ENCODE results near the gene SAXO2. TPM values are rescaled to one million over a fixed set of nuclear protein-coding genes. Genes with fewer than 3 reads are reported as not detected.
A peak's percentile ranks its signal among the peaks of the same experiment; 100 is the strongest.
"Not testable (repeated sequence)": the region's sequence is repeated elsewhere in the genome, so short reads cannot be mapped to it uniquely, and the experiment has no call there.

The SAXO2 gene
- total and polyA plus RNA-seq, 11 donors = 0.32 to 3.6 (median 2.1) TPM; not detected in 1

DNA sequence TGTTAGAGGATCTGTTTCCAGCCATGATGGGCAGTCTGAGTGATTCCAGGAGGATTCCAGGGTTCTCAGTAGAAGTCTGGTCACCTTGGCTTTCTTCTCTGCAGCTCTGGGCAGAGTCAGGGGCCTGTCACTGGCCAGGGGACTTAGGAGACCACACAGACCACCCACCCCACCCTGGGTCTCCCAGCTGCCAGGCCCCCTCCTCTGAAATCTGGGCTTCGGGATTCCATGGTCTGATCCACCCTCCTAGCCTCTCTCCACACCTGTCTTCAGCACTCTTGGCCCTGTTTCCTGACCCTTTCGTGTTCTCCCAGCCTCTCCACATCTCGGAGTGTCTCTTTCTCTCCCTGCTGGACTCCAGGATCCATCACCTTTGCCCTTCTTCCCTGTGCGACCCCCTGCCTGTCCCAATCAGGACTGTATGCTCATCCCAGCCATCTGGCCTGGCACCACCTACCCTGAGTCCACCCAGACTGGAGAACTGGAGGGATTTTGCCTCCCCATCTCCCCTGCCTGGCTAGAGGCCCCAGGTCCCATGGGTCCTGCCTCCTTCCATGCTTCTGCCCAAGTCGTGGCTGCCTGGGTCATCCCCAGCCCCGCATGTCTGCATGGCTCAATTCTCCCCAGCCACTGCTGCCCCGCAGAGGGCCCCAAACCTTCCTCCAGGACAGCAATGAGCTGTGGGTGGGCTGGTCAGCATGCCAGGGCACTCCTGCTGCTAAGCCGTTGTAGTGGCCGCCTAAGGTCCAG, 52.3 kb downstream of the SAXO2 start:
- DNase-seq (peak in 2 of 5 donors; percentile 9 to 53), ATAC-seq (peak in 1 of 4 donors; percentile 8)
- Histone ChIP-seq H3K9me3 (peaks cover 0 to 9% (median 0%) of the 10 kb centered on the region in 12 donors), H3K27ac (no peak overlapping the region), H3K4me1 (peaks cover 0 to 10% (median 0%) of the 10 kb centered on the region in 12 donors), H3K36me3 (no peaks in the 10 kb centered on the region), H3K27me3 (no peaks in the 10 kb centered on the region), H3K4me3 (no peak overlapping the region)
- intact Hi-C loops (cut with DNase I) = no loop called here
- WGBS, 4 donors = 84 to 89% (median 87%) methylated on average over 7 to 9 of the region's 9 CpGs
- TF ChIP-seq POLR2A (IDR thresholded peaks at IDR 0.05) = no peak
- TF ChIP-seq, protein P1, sequence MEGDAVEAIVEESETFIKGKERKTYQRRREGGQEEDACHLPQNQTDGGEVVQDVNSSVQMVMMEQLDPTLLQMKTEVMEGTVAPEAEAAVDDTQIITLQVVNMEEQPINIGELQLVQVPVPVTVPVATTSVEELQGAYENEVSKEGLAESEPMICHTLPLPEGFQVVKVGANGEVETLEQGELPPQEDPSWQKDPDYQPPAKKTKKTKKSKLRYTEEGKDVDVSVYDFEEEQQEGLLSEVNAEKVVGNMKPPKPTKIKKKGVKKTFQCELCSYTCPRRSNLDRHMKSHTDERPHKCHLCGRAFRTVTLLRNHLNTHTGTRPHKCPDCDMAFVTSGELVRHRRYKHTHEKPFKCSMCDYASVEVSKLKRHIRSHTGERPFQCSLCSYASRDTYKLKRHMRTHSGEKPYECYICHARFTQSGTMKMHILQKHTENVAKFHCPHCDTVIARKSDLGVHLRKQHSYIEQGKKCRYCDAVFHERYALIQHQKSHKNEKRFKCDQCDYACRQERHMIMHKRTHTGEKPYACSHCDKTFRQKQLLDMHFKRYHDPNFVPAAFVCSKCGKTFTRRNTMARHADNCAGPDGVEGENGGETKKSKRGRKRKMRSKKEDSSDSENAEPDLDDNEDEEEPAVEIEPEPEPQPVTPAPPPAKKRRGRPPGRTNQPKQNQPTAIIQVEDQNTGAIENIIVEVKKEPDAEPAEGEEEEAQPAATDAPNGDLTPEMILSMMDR (IDR thresholded peaks at IDR 0.05) = no peak

DNA sequence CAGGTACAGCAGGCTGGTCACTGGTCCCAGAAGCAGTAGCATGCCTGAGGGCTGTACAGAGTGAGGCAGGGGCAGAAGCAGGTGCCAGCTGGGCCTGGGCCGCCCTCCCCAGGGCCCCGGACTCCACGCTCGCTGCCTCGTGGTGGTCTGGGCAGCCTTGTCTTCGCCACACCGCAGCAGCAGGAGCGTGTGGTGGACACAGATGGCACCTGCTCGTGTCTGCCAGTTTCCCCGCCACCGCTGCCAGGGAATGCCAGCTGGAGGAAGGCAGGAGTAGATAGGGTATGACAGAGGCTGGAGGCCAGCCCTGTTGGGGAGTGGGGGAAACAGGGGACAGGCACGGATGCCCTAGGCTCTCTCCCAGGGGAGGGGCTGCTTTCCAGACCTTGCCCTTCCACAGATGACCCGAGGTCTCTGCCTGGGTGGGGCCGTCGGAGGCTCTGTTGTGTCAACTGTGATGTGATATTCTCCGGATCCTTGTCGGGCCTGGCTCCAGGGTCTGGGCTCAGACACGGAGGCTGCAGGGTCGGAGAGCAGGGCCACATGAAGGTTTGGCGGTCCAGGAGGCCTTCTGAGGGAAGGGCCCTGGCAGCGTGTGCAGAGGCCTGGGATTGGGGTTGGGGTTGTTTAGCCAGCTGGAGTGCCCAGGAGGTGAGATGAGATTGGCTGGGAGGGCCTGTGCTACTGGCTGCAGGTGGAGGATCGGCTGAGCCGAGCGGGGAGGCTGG, 53.1 kb downstream of the SAXO2 start:
- peak; percentile 53 to 85 (median 68) for ATAC-seq
- intact Hi-C loops (cut with DNase I) = no loop called here

DNA sequence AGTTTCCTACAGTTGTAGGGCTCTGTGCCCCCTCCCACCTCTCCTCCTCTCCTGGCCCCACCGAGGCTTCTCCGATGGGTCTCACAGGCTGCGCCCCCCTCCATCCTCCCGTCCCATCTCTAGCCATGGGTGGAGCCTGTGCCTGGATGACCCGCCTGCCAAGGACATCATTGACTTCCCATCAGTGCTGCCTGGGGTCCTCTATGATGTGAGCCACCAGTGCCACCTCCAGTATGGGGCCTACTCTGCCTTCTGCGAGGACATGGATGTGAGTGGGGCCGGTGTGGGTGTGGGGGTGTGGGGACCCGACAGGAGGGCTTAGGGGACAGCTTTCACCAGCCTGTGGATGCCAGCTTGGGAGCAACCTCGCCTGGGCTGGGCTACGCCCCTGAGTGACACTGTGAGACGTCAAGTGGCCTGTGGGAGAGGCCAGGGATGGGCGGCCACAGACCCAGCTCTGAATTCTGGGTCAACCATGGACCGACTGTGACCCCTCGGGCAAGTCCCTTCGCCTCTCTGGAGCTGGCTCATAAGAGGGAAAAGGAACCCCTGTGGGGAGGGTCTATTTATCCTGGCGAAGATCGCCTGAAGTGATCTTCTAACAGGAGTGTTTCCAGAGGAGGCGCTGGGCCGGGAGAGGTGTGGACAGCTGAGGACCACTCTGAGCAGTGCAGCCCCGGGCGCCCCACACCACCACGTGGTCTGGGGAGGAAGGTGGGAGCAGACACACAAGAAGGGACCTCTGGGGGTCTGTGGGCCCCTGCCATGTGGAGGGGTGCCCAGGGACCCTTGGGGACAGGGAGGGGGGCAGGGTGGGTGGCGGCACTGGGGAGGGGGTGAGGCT, 53.9 kb downstream of the SAXO2 start:
- WGBS, 4 donors = 85 to 95% (median 90%) methylated on average over 16 to 23 of the region's 23 CpGs
- H3K9me3 ChIP-seq; H3K4me1 ChIP-seq; H3K27me3 ChIP-seq; ATAC-seq; H3K4me3 ChIP-seq; H3K36me3 ChIP-seq; H3K27ac ChIP-seq; intact Hi-C loops (cut with DNase I): not testable (repeated sequence)
- peak in 1 of 5 donors; percentile 59 for DNase-seq

More for the DNA sequence above, 53.1 kb downstream of the SAXO2 start:
- Histone ChIP-seq H3K36me3 (no peaks in the 10 kb centered on the region), H3K9me3 (peaks cover 0 to 1% (median 0%) of the 10 kb centered on the region in 12 donors), H3K27me3 (no peaks in the 10 kb centered on the region), H3K4me1 (peaks cover 0 to 10% (median 0%) of the 10 kb centered on the region in 12 donors), H3K4me3 (no peak overlapping the region), H3K27ac (no peak overlapping the region)
- DNase-seq = peak in 4 of 5 donors; percentile 41 to 74 (median 62)
- TF ChIP-seq POLR2A (IDR thresholded peaks at IDR 0.05) = no peak
- TF ChIP-seq, protein P1 (IDR thresholded peaks at IDR 0.05) = no peak
- WGBS, 4 donors = 57 to 62% (median 60%) methylated on average over 6 to 24 of the region's 24 CpGs

DNA sequence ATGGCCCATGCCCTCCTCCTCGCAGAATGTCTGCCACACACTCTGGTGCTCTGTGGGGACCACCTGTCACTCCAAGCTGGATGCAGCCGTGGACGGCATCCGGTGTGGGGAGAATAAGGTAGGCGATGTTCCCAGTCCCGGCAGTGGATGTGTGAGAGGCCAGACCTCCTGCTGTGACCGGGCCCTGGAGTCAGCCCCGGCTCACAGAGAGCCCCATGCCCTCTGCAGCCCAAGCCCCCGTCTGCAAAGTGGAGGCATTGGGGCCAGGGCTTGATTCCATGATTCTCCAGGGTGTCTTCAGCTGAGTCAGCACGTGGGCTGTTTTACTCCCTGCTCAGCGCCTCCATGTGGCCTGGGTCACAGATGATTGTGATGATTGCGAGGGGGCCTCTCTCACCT, 54.5 kb downstream of the SAXO2 start:
- Histone ChIP-seq H3K4me1 (peaks cover 0 to 10% (median 0%) of the 10 kb centered on the region in 12 donors), H3K9me3 (no peaks in the 10 kb centered on the region), H3K27me3 (no peaks in the 10 kb centered on the region), H3K36me3 (no peaks in the 10 kb centered on the region), H3K4me3 (no peak overlapping the region), H3K27ac (no peak overlapping the region)
- DNase-seq (peak in 1 of 5 donors; percentile 63), ATAC-seq (no peak)
- 82 to 91% (median 89%) methylated on average over 11 to 12 of the region's 12 CpGs for WGBS, 4 donors
- intact Hi-C loops (cut with DNase I) = no loop called here
- TF ChIP-seq POLR2A (IDR thresholded peaks at IDR 0.05) = no peak
- TF ChIP-seq, protein P1 (IDR thresholded peaks at IDR 0.05) = no peak

DNA sequence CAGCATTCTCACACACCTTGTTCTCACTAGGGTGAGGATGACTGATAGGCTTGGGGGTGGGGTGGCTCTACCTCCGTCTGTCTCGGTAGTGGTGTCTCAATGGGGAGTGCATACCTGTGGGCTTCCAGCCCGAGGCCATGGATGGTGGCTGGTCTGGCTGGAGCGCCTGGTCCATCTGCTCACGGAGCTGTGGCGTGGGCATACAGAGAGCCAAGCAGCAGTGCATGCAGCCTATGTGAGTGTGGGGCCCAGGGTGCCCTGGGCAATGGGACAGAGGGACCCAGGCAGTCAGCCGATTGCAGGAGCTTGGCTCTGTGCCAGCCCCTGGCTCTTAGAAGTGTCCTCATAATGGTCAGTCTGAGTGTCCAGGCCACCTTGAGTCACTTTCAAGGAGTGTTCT, 54.9 kb downstream of the SAXO2 start:
- 79 to 97% (median 90%) methylated on average over 5 to 7 of the region's 7 CpGs for WGBS, 4 donors
- H3K27ac ChIP-seq; DNase-seq; H3K9me3 ChIP-seq; H3K27me3 ChIP-seq; intact Hi-C loops (cut with DNase I); ATAC-seq; H3K36me3 ChIP-seq; H3K4me3 ChIP-seq; H3K4me1 ChIP-seq: not testable (repeated sequence)

DNA sequence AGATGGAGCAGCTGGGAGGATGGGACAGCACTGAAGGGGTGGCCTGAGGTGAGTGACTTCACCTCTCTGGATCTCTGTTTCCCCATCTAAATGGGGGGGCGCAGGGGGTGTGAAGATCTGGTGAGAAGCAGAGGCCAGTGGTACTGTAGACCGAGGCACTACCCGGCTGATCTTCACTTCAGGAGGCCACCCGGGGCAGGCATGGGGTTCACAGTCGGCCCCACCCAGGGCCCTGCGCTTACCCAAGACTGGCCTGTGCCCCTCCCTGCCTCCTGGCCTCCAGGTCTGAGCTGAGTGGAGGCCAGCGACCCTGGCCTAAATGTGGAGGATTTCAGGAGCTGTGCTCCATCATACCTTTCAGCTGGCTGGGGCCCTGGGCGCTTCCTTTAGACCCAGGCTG, 55.7 kb downstream of the SAXO2 start:
- WGBS, 4 donors = 91 to 97% (median 95%) methylated on average over 7 to 8 of the region's 8 CpGs
- ATAC-seq; H3K27me3 ChIP-seq; intact Hi-C loops (cut with DNase I); H3K4me3 ChIP-seq; H3K27ac ChIP-seq; H3K9me3 ChIP-seq; H3K4me1 ChIP-seq; H3K36me3 ChIP-seq; DNase-seq: not testable (repeated sequence)

All from heart left ventricle (tissue), 16 donors.